Activated CD4-positive, alpha-beta T cell treated with anti-CD3 and anti-CD28 coated beads for 24 hours (primary cell): ENCODE results near the gene LIG4.
"Not testable (repeated sequence)": the region's sequence is repeated elsewhere in the genome, so short reads cannot be mapped to it uniquely, and the experiment has no call there.

Source experiments
- DNase-seq, 2 donors: peaks; one replicate each; pipeline ENCODE4 v3.0.0-alpha.2; 2020; ENCODE audit warnings: low read depth in 2 of 2

Gene LIG4

GRCh38 chr13:108215436-108215835 is at the start of gene LIG4:
TSS of gene LIG4 (minus strand) at chr13:108215536. CDS start at chr13:108211268, 4,268 bp downstream.
- DNase-seq: peak; percentile 77 to 81

GRCh38 chr13:108263621-108264355 is 48.5 kb upstream of the LIG4 start:
- DNase-seq: no peak

GRCh38 chr13:108257248-108257647 is 41.9 kb upstream of the LIG4 start:
- DNase-seq: no peak

DNA sequence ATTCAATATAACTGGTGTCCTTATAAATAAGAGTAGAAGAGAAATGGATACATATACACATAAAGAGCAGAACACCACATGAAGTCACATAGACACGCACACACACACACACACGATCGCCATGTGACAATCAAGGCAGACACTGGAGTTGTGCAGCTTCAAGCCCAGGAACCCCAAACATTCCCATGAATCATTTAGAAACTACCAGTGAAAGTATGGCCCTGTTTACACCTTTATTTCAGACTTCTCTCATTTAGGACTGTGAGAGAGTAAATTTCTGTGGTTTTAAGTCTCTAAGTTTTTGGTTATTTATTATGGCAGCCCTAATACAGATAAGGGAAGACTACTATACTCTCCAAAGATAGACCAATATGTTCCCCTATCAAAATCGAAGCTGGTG is 33.8 kb upstream of the LIG4 start:
- DNase-seq: no peak

DNA sequence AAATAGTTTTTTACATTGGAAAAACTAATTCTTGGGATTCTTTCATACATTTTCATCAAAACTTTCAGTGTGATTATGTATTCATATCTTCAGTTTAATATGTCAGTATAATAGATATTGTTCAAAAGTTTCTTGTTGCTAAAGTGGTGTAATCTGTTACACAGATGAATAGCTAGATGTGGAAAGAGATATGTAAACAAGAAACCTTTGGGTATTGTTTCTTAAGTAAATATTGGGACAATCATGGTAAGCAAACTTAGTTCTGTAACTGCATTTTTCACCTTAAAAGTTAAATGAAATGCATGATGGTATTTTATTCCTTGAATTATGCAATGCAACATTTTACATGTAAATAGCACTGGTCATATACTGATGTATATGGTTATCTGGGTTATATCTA is 15.0 kb upstream of the LIG4 start:
- DNase-seq: no peak

DNA sequence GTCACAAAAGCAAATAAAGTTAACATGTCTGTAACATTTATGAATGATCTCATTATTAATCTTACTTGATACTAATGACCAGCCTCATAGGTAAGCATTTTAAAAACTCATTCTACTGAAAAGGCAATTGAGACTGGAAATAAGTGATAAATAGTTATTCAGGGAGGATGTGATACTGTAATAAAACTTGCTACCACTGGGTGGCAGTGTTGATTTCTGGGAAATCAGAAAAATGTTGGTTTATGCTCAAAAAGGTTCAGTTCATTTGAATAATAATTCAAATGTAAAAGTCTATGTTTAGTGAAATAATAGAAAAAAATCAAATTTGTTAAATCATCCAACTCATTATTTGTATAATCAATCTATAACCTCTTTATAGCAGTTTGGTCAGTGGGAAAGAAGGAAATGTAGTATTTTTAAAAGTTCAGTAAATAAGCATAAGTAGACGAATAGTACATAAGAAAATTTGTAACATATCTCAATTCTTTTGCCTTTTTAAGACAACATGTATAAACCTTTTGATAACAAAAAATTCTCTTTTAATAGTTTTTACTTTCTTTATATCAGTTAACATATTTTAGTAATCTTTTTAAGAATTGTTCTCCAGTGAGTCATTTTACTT is 12.4 kb upstream of the LIG4 start:
- DNase-seq: peak in 1 of 2 donors; percentile 40

- DNase-seq: no peak
Observed at GRCh38 chr13:108226184-108226583, 10.8 kb upstream of the LIG4 start.

GRCh38 chr13:108225440-108225839 is 10.1 kb upstream of the LIG4 start:
- no peak for DNase-seq

DNA sequence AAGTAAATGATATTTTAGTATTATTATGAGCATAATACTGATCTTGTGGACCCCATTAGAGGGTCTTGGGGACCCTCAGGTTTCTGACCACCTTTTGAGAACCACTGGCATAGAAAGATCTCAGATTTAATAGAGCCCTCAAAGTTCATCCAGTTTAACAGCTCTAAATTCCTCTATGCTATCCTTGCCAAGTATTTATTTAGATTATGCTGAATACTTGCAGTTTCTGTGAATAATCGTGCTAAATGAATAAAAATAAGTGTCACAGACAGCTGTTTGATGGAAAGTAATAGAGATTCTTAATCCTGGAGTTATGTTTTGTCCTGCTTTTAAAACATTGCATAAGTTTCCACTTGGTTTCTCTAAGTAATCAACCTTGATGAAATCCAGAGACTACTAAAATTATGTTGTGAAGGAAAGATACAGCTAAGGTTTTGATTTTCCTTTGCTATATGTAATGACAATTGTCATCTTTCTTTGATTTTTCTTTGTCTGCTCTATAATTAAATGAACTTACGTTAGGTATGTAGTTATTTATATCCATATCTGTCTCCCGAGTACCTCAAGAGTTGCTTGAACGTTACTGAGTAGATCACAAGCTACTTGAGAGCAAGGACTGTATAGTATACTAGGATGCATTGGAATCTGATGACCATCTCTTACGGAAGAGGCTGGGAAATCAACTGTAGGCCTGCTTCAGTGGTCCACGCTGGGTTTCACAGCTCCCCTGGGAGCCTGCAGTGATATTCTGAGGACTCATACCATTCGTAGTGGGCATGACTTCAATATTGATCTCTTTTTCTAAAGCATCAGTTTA is 8.6 kb upstream of the LIG4 start:
- no peak for DNase-seq

- DNase-seq: no peak
Observed at GRCh38 chr13:108220041-108220440, 4.7 kb upstream of the LIG4 start.

- peak; percentile 80 to 82 for DNase-seq
Observed at GRCh38 chr13:108218044-108218974, 3.0 kb upstream of the LIG4 start, which contains the start of gene ABHD13. TSS of gene ABHD13 (plus strand) at chr13:108218392. CDS start at chr13:108229219, 10,827 bp downstream.

- not testable (repeated sequence) for DNase-seq
Observed at GRCh38 chr13:108217307-108218043, 2.1 kb upstream of the LIG4 start.

GRCh38 chr13:108214441-108215271 is 680 bp downstream of the LIG4 start:
- DNase-seq: no peak

DNA sequence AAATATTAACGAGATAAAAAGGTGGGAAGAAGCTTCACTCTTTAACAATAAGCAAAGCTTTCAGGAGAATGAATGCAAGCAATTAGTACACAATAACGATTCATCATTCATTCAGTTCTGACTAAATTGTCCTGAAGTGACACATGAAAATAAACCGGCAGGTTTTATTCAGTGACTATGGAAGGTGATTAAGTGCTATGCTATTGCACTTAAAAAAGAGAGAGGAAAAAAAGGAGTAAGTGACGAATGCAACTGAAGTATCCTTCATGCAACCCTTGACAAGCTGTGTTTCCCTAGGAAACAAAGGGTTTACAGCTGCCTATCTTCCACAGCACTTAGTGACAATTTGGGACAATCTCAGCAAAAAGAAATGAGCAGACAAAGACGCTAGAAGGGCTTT is 1.4 kb downstream of the LIG4 start:
- DNase-seq: no peak

- DNase-seq: no peak
Observed at GRCh38 chr13:108212886-108213285, 2.5 kb downstream of the LIG4 start.

GRCh38 chr13:108210551-108210950 is 4.8 kb downstream of the LIG4 start:
- DNase-seq: no peak

DNA sequence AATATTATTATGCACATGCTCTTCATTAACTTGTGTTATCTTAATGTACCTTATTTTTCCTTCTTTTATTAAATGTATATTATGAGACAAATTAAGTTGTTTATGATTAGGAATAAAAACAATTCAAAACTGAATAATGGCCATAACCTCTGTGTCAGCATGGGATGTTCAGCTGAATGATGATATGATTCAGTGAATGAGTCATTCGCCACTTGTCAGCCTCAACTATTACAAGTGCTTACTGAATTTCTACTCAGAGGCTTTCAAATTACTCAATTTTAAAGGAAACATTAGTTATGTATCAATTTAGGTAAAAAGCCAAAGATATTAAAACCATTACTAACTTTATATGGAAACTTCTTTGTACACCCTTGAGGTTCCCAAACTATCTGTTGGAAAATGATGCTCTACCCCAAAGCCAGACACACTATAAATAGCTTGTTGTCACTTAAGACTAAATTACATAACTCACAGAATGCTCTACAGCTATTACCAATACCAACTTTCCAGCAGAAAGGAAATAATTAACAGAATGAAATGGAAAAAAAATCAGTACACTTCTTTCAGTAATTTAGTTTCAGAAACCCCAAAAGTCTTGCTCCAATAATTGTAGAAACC is 14.4 kb downstream of the LIG4 start:
- no peak for DNase-seq

DNA sequence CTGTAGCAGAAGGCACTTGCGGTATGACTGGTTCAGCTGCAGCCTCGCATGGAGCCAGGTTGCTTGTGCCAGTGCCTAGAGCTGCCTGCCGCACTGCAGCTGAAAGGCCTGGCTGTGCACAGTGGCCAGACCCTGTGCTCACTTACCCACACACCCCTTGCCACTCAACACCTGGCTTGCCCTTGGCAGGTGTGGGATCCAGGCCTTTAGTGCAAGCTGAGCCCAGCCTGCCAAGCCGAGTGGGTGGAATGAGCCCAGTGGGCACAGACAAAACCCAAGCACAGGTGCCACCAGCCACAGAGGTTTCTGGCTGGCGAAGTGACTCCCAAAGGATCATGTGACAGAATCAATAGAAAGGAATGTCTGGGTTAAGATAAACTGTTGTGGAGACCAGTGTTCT is 19.5 kb downstream of the LIG4 start:
- DNase-seq: no peak

DNA sequence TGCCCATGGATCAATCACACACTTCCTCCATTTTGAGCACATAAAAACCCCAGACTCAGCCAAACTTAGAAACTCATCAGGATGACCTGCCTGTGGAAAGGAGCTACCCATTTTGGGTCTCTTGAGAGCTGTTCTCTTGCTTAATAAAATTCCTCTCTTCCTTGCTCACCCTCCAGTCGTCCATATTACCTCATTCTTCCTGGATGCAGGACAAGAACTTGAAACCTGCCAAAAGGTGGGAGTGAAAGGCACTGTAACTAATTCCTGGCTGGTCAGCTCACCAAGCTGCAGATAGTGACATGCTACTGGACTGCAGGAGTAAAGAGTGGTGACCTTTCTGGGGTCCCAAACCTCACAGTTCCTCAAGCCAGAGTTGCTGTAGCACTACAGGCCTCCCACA is 20.2 kb downstream of the LIG4 start:
- no peak for DNase-seq
